NCI-H446 (cell line): ENCODE data around the gene DPH2.
A peak's percentile ranks its signal among the peaks of the same experiment; 100 is the strongest.

Experiments
- DNase-seq, 2 experiments: peaks; one replicate each; lab custom pipeline; 2025; lab: John Stamatoyannopoulos, UW

DPH2 gene, protein sequence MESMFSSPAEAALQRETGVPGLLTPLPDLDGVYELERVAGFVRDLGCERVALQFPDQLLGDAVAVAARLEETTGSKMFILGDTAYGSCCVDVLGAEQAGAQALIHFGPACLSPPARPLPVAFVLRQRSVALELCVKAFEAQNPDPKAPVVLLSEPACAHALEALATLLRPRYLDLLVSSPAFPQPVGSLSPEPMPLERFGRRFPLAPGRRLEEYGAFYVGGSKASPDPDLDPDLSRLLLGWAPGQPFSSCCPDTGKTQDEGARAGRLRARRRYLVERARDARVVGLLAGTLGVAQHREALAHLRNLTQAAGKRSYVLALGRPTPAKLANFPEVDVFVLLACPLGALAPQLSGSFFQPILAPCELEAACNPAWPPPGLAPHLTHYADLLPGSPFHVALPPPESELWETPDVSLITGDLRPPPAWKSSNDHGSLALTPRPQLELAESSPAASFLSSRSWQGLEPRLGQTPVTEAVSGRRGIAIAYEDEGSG

GRCh38 chr1:43969746-43970466 is at the start of gene DPH2:
TSS of gene DPH2 (plus strand) at chr1:43970010. CDS start at chr1:43970176, 166 bp downstream.
- DNase-seq: peak; percentile 96 to 99

DNA sequence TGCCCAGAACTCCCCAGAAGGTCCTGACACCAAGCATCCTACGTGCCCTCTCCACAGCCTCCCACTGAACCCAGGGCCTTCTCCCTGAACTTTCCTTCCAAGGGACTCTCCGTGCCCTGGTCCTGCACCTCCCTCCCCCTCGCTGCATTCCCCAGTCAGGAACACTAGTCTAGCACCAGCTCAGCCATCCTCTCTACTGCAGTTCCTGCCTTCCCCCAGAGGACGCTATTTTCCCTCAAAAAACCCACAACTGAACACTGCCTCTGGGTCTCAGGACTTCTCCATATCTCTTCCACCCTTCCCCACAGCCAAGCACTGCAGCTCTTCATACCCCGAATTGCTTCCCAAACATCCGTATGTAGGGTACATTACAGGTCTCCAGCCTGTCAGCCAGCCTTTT is 48.8 kb upstream of the DPH2 start:
- DNase-seq: no peak

- DNase-seq: no peak
These were observed 45.3 kb upstream of the DPH2 start for GRCh38 chr1:43924516-43924915.

DNA sequence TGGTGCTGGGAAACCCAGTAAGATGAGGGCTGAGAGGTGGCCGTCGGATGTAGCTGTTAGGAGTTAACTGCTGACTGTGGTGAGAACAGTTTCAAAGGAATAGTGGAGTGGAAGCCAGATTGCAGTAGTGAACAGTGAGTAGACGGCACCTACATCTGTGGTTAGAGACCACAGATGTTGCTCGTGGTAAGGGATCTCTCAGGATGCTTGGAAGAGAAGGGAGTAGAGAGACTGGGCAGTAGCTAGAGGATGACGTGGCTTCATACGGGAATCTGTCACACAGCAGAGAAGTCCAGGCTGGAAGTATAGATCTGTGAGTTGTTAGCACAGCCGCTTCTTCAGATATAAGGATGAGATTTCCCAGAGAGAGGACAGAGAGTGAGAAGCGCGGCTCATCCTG is 44.0 kb upstream of the DPH2 start:
- DNase-seq: no peak

DNA sequence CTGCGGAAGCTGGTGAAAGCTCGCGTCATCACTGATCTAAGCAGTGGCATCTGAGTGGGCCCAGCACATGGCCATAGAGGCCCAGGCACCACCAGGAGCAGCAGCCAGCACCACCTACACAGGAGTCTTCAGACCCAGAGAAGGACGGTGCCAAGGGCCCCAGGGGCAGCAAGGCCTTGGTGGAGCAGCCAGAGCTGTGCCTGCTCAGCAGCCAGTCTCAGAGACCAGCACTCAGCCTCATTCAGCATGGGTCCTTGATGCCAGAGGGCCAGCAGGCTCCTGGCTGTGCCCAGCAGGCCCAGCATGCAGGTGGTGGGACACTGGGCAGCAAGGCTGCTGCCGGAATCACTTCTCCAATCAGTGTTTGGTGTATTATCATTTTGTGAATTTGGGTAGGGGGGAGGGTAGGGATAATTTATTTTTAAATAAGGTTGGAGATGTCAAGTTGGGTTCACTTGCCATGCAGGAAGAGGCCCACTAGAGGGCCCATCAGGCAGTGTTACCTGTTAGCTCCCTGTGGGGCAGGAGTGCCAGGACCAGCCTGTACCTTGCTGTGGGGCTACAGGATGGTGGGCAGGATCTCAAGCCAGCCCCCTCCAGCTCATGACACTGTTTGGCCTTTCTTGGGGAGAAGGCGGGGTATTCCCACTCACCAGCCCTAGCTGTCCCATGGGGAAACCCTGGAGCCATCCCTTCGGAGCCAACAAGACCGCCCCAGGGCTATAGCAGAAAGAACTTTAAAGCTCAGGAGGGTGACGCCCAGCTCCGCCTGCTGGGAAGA is 39.5 kb upstream of the DPH2 start:
- no peak for DNase-seq

DNA sequence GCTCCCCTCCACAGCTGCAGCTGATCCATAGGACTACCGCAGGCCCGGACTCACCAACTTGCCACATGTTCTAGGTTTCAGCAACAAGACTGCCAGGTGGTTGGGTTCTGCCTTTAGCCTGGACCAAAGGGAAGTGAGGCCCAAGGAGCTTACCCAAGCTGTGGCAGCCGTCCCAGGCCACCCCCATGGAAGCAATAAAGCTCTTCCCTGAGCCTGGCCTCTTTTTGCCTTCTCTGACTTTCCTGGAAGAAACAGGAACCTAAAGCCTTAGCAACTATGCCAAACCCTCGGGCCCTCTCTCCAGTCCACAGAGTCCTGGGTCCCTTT is 38.9 kb upstream of the DPH2 start:
- no peak for DNase-seq

DNA sequence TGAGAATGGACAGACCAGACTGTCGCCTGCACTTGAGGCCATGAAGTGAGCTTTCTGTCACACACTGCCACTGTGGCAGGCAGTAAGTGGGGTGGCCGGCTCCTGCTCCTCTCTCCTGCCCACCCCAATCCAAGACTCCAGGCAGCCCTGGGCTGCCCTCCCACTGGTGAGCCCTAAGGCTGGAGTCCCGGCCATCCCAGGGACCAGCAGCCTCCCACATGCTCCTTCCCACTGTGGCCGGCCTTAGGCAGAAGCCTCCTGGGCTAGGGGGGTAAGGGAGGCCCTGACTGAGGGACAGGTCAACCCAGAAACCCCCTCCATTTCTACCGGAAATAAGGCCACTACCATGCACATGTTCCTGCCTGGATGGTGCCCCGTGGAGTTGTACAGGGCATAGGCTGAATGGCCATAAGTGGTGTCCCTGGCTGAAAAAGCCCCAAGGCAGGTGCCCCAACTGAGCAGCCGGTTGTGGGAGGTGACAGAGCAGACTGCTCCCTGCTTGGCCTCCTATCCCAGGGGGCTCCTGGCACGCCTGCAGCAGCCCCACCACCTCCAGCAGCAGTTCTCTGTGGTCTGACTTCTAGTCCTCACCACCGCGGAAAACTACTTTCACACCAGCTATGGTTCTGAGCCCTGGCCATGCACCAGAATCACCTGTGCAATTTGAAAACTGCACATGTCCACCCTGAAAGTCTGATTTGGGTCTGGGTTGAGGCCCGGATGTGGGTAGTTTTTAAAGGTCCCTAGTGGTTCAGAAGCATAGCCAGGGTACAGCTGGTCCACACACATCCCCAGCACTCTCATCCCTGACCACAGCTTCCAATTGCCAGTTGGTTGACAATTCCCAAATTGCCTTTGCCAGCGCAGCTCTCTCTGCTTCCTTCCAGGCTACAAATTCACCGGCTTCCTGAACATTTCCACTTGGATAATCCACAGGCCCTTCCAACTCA is 37.8 kb upstream of the DPH2 start:
- DNase-seq: no peak

- no peak for DNase-seq
These were observed 36.9 kb upstream of the DPH2 start for GRCh38 chr1:43932786-43933385.

- DNase-seq: no peak
These were observed 36.3 kb upstream of the DPH2 start, which contains the start of gene ARTN for GRCh38 chr1:43933386-43934100. TSS of gene ARTN (plus strand) at chr1:43933801. CDS start at chr1:43935657, 1,856 bp downstream.

DNA sequence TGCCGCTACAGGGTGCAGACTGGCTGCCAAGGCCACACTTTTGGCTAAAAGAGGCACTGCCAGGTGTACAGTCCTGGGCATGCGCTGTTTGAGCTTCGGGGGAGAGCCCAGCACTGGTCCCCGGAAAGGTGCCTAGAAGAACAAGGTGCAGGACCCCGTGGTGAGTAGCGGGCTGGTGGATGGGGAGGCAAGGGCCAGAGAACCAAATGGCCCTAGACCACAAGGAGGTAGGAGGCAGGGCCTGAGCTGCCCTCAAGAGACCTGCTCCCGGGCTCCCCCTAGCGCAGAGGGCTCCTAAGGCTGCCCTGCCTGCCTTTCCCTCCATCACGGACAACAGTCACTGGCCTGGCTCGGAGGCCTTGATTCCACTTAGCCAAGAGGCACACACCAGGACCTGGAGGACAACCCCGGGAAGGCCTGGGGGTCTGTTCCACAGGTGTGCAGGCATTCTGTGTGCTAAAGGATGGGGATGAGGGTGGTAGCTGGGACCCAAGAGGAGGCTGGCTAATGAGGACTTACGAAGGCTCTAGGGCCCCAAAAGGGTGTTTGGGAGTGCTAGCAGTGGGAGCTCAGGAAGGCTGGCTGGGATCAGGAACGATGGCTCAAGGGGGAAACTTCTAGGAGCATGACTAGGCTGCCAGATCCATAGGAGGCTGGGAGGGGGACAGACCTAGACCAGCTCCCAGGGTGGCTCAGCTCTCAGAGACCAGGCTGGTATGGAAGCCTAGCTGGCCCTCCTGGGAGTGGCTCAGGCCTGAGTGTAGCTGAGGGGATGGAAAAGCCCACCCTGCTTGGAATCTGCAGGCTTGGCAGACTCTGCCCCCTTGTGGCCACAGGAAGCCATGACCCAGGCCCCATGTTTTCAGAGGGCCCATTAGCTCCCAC is 35.5 kb upstream of the DPH2 start:
- peak; percentile 31 to 66 for DNase-seq

DNA sequence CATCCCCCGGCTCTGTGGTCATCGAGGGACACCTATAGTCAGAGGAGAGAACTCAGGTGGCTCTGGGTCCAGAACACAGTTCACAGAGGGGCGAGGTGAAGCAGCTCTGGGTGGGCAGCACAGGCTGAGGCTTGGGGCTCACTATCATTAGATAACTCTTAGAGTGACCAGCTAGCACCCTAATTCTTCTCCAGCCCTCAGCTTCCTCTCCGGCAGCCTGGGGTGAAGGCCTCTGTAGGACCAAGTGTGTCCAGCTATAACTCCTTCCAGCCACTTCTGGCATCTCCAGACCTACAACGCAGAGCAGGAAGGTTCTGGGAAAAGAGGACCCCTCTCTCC is 34.9 kb upstream of the DPH2 start:
- DNase-seq: no peak

- no peak for DNase-seq
These were observed 33.9 kb upstream of the DPH2 start for GRCh38 chr1:43935711-43936427.

DNA sequence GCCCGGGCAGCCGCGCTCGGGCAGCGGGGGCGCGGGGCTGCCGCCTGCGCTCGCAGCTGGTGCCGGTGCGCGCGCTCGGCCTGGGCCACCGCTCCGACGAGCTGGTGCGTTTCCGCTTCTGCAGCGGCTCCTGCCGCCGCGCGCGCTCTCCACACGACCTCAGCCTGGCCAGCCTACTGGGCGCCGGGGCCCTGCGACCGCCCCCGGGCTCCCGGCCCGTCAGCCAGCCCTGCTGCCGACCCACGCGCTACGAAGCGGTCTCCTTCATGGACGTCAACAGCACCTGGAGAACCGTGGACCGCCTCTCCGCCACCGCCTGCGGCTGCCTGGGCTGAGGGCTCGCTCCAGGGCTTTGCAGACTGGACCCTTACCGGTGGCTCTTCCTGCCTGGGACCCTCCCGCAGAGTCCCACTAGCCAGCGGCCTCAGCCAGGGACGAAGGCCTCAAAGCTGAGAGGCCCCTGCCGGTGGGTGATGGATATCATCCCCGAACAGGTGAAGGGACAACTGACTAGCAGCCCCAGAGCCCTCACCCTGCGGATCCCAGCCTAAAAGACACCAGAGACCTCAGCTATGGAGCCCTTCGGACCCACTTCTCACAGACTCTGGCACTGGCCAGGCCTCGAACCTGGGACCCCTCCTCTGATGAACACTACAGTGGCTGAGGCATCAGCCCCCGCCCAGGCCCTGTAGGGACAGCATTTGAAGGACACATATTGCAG is 33.2 kb upstream of the DPH2 start:
- no peak for DNase-seq

- DNase-seq: no peak
These were observed 32.5 kb upstream of the DPH2 start for GRCh38 chr1:43937179-43937865.

DNA sequence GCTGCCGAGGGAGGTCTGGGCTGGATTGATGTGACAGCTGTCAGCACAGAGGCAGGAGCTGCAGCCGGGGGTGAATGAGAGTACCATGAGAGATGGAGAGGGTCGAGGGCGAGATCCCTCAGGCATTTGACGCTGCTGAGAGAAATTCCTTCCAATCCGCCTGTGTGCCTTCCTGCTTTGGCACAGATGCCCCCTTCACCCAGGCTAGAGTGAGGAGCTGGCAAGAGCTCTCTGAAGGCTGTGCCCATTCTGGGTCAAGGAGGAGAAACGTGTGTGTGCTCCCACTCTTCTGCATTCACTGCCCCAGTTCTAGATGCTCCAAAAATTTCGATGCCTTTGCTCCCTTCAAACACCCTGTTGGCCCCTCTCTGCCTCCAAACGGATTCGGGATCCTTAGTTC is 31.4 kb upstream of the DPH2 start:
- no peak for DNase-seq

- peak in 1 of 2 experiments; percentile 23 for DNase-seq
These were observed 30.8 kb upstream of the DPH2 start for GRCh38 chr1:43938892-43939587.

DNA sequence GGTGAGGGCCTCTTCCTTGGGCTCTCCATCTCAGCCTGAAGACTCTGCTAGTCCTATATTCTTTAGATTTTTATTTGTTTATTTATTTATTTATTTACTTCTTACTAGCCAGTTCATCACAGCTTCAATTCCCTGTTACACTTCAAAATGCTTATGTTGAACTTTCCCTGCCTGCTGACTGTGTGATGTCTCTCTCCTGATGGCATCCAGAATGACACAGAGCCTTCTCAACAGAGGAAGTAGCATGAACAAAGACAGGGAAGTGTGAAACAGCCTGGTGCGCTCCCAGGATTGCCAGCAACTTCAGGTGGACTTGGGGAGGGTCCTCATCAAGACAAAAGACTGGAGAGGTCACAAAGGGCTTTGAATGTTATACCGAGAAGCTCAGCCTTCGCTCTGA is 27.4 kb upstream of the DPH2 start:
- DNase-seq: no peak
